Naive thymus-derived CD4-positive, alpha-beta T cell (primary cell): ENCODE measurements around the gene PEX12. TPM values are rescaled to one million over a fixed set of nuclear protein-coding genes. Genes with fewer than 3 reads are reported as not detected.

Experiments
- ATAC-seq: fragments of 150-1000 bp; cut with Tn5 transposase; 2 replicates; pipeline ENCODE4 v1.10.0; 2021; ENCODE audit warnings: mild to moderate bottlenecking, moderate library complexity
- CTCF ChIA-PET: fragments of 350-600 bp; sonication (Branson Sonifier 250); formaldehyde crosslinking; loops from one replicate; lab custom pipeline; 2021; ENCODE audit warnings: antibody characterized with exemption; lab: Charles Lee
- POLR2A ChIA-PET: fragments of 350-600 bp; sonication (Branson Sonifier 250); formaldehyde crosslinking; loops from one replicate; lab custom pipeline; 2021; ENCODE audit warnings: antibody characterized with exemption, inconsistent platforms; lab: Charles Lee
- DNase-seq, 9 donors: peaks; one replicate each; pipeline versions ENCODE4 v3.0.0 to v3.0.0-alpha.2; 2020 to 2022; ENCODE audit warnings: mixed read lengths in 1 of 9
- H3K27ac ChIP-seq: one replicate; pipeline ENCODE4 v1.7.0; 2013; ENCODE audit warnings: mild to moderate bottlenecking, low read depth, low read length, moderate library complexity
- H3K27me3 ChIP-seq, 2 donors: one replicate each; pipeline ENCODE4 v1.7.0; 2013; ENCODE audit warnings: low read length in 2 of 2, mild to moderate bottlenecking in 2 of 2, moderate library complexity in 2 of 2; ENCODE audit not compliant: control insufficient read depth in 2 of 2, insufficient read depth in 2 of 2
- H3K36me3 ChIP-seq, 3 experiments: 1 replicate in 2 of 3; 2 replicates in 1 of 3; pipeline ENCODE4 v1.7.0; 2013; ENCODE audit warnings: low read length in 3 of 3, mild to moderate bottlenecking in 3 of 3, moderate library complexity in 1 of 3; ENCODE audit not compliant: insufficient read depth in 3 of 3, control insufficient read depth in 2 of 3
- H3K4me1 ChIP-seq, 2 donors: one replicate each; pipeline ENCODE4 v1.7.0; 2013; ENCODE audit warnings: low read length in 2 of 2, mild to moderate bottlenecking in 2 of 2, moderate library complexity in 1 of 2; ENCODE audit not compliant: control insufficient read depth in 2 of 2, insufficient read depth in 2 of 2
- H3K4me3 ChIP-seq: 2 replicates; pipeline ENCODE4 v1.7.0; 2013; ENCODE audit warnings: mild to moderate bottlenecking, low read length
- H3K9me3 ChIP-seq, 3 experiments: 1 replicate in 2 of 3; 2 replicates in 1 of 3; pipeline ENCODE4 v1.7.0; 2013; ENCODE audit warnings: low read length in 3 of 3; ENCODE audit not compliant: control insufficient read depth in 2 of 3
- H3K27ac Mint-ChIP-seq, 9 donors: one replicate each; pipeline ENCODE4 v1.8.0; 2020 to 2022; ENCODE audit warnings: mixed read lengths in 9 of 9, mild to moderate bottlenecking in 8 of 9, moderate library complexity in 5 of 9, inconsistent platforms in 2 of 9
- H3K27me3 Mint-ChIP-seq, 5 donors: one replicate each; pipeline ENCODE4 v1.8.0; 2021 to 2022; ENCODE audit warnings: mixed read lengths in 5 of 5, mild to moderate bottlenecking in 1 of 5
- H3K36me3 Mint-ChIP-seq, 5 donors: one replicate each; pipeline ENCODE4 v1.8.0; 2020 to 2022; ENCODE audit warnings: mixed read lengths in 5 of 5, mild to moderate bottlenecking in 3 of 5, inconsistent platforms in 1 of 5
- H3K4me1 Mint-ChIP-seq, 7 donors: one replicate each; pipeline ENCODE4 v1.8.0; 2020 to 2022; ENCODE audit warnings: mixed read lengths in 7 of 7, mild to moderate bottlenecking in 3 of 7, inconsistent platforms in 1 of 7
- H3K4me3 Mint-ChIP-seq, 10 donors: one replicate each; pipeline ENCODE4 v1.8.0; 2020 to 2022; ENCODE audit warnings: mild to moderate bottlenecking in 10 of 10, mixed read lengths in 10 of 10, moderate library complexity in 6 of 10, inconsistent platforms in 2 of 10
- H3K9me3 Mint-ChIP-seq, 11 donors: one replicate each; pipeline ENCODE4 v1.8.0; 2020 to 2022; ENCODE audit warnings: mixed read lengths in 11 of 11, mild to moderate bottlenecking in 4 of 11, inconsistent platforms in 1 of 11, moderate library complexity in 1 of 11
- intact Hi-C, 2 donors: fragments of 100-400 bp; cut with micrococcal nuclease; formaldehyde crosslinking; loops; one replicate each; pipeline ENCODE4 v1.15.1; 2023
- polyA plus RNA-seq, 2 donors: library from polyadenylated mRNA; unstranded; fragments of 300-500 nt; fragmentation: Illumina TruSeq; gene quantifications; one replicate each; pipeline ENCODE4 v1.2.3, GENCODE V29; 2021
- total RNA-seq, 6 experiments: library from RNA in 5 of 6; stranded (reverse) in 5 of 6; gene quantifications; 1 replicate in 5 of 6; 2 replicates in 1 of 6; pipeline ENCODE4 v1.2.3 and lab custom pipeline; 2021 to 2026

PEX12 gene
- total and polyA plus RNA-seq, 7 experiments from 2014 or later, result 2.2 to 8.0 (median 5.0) TPM

GRCh38 chr17:35587074-35587961, 8.9 kb upstream of the PEX12 start, which contains the start of gene AP2B1:
AP2B1 (plus strand) TSS chr17:35587322; CDS start chr17:35594031, 6,709 bp downstream.
- H3K4me3 Mint-ChIP-seq, result peak within 1 kb of the TSS; percentile 92 to 99 (median 97)
- intact Hi-C loops, result loop anchor here (1.0 to 10.0 kb wide), 17 partner anchors 9 to 1357 kb away; partner anchors contain the start of genes CCT6B (in 2 of the 2), LIG3 (in 2 of the 2), PEX12 (in 2 of the 2) and TAF15 (in 2 of the 2)
- peaks cover 0 to 3% (median 0%) of the 10 kb centered on the region in 5 donors for H3K36me3 Mint-ChIP-seq
- H3K4me1 ChIP-seq, result peaks cover 13 to 17% of the 10 kb centered on the region in 2 donors
- peak within 1 kb of the TSS; percentile 85 for H3K4me3 ChIP-seq
- H3K27me3 ChIP-seq, result no peaks in the 10 kb centered on the region
- H3K27ac ChIP-seq, result peak within 1 kb of the TSS; percentile 91
- H3K36me3 ChIP-seq, result peaks cover 0 to 5% (median 0%) of the 10 kb centered on the region in 3 experiments
- peak; percentile 99 for ATAC-seq
- DNase-seq, result peak; percentile 96 to 100 (median 98)
- peaks cover 0 to 2% (median 0%) of the 10 kb centered on the region in 11 donors for H3K9me3 Mint-ChIP-seq
- H3K27me3 Mint-ChIP-seq, result peaks cover 0 to 12% (median 0%) of the 10 kb centered on the region in 5 donors
- H3K4me1 Mint-ChIP-seq, result peaks cover 28 to 45% (median 38%) of the 10 kb centered on the region in 7 donors
- H3K9me3 ChIP-seq, result no peaks in the 10 kb centered on the region
- POLR2A ChIA-PET, result interaction anchor here (0.8 to 7.6 kb wide), 15 partner anchors 10 to 607 kb away, joined by 3 to 153 read pairs (median 4); partner anchors contain the start of genes LIG3, PEX12, SLFN12L and SLFN5
- CTCF ChIA-PET, result interaction anchor here (1.0 to 1.4 kb wide), 3 partner anchors 9 to 275 kb away, joined by 3 to 8 read pairs (median 3); partner anchors contain the start of gene PEX12
- peak within 1 kb of the TSS; percentile 95 to 99 (median 99) for H3K27ac Mint-ChIP-seq

DNA sequence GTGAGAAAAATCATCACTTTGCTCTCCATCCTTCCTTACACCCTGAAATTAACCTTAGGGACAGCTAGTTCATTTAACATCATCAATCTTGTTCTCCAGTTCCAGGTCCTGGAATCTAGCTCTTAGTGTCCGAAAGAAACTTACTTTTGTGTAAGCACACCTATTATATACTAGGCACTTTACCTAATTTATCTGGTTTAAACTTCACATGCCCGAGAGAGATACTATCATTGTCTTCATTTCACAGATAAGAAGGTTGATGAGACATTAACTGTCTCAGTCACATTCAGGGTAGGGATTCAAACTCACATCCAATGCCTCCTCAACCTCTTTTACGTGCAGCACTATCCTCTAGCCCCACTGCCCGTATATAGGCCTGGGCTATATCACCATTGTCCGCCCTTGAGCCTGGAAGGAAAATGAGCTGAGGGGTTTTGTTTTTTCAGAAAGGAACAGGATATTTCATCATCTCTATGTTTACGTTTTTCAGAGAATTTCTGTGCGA, 8.2 kb upstream of the PEX12 start:
- peaks cover 13 to 17% of the 10 kb centered on the region in 2 donors for H3K4me1 ChIP-seq
- intact Hi-C loops, result loop anchor here (1.0 to 10.0 kb wide), 17 partner anchors 8 to 1358 kb away; partner anchors contain the start of genes CCT6B (in 2 of the 2), LIG3 (in 2 of the 2), PEX12 (in 2 of the 2) and TAF15 (in 2 of the 2)
- H3K27ac ChIP-seq, result peak overlapping the region; percentile 91
- Mint-ChIP-seq H3K36me3 (peaks cover 0 to 3% (median 0%) of the 10 kb centered on the region in 5 donors), H3K27ac (peak overlapping the region; percentile 95 to 99 (median 99)), H3K4me1 (peaks cover 28 to 45% (median 36%) of the 10 kb centered on the region in 7 donors), H3K9me3 (peaks cover 0 to 2% (median 0%) of the 10 kb centered on the region in 11 donors), H3K27me3 (peaks cover 0 to 12% (median 0%) of the 10 kb centered on the region in 5 donors), H3K4me3 (peak overlapping the region; percentile 92 to 99 (median 97))
- H3K4me3 ChIP-seq, result peak overlapping the region; percentile 85
- H3K9me3 ChIP-seq, result no peaks in the 10 kb centered on the region
- POLR2A ChIA-PET, result interaction anchor here (0.8 to 7.6 kb wide), 15 partner anchors 9 to 606 kb away, joined by 3 to 153 read pairs (median 4); partner anchors contain the start of genes LIG3, PEX12, SLFN12L and SLFN5
- ATAC-seq, result peak; percentile 1
- peaks cover 0 to 5% (median 0%) of the 10 kb centered on the region in 3 experiments for H3K36me3 ChIP-seq
- no peak for DNase-seq
- H3K27me3 ChIP-seq, result no peaks in the 10 kb centered on the region
- CTCF ChIA-PET, result interaction anchor here (1.0 to 1.4 kb wide), 3 partner anchors 8 to 274 kb away, joined by 3 to 8 read pairs (median 3); partner anchors contain the start of gene PEX12

GRCh38 chr17:35584061-35584460, 5.7 kb upstream of the PEX12 start:
- Histone ChIP-seq H3K27me3 (no peaks in the 10 kb centered on the region), H3K4me3 (no peak overlapping the region), H3K9me3 (no peaks in the 10 kb centered on the region), H3K4me1 (peaks cover 9% of the 10 kb centered on the region in 2 donors), H3K27ac (no peak overlapping the region), H3K36me3 (peaks cover 0 to 5% (median 0%) of the 10 kb centered on the region in 3 experiments)
- H3K9me3 Mint-ChIP-seq, result peaks cover 0 to 2% (median 0%) of the 10 kb centered on the region in 11 donors
- H3K27ac Mint-ChIP-seq, result no peak overlapping the region
- H3K27me3 Mint-ChIP-seq, result peaks cover 0 to 12% (median 0%) of the 10 kb centered on the region in 5 donors
- intact Hi-C loops, result loop anchor here (10.0 kb wide), 2 partner anchors 961 to 1361 kb away; partner anchors contain the start of genes AATF (in 1 of the 2) and GGNBP2 (in 1 of the 2)
- peaks cover 0 to 3% (median 0%) of the 10 kb centered on the region in 5 donors for H3K36me3 Mint-ChIP-seq
- no peak overlapping the region for H3K4me3 Mint-ChIP-seq
- no peak for ATAC-seq
- no peak for DNase-seq
- H3K4me1 Mint-ChIP-seq, result peaks cover 21 to 35% (median 32%) of the 10 kb centered on the region in 7 donors
- ChIA-PET CTCF (no interaction called here), POLR2A (no interaction called here)

GRCh38 chr17:35578929-35579432, 610 bp upstream of the PEX12 start:
- POLR2A ChIA-PET, result interaction anchor here (0.5 to 6.7 kb wide), 37 partner anchors 10 to 719 kb away, joined by 3 to 153 read pairs (median 4); partner anchors contain the start of genes AP2B1, NLE1, RAD51D and SLFN11
- Histone ChIP-seq H3K27ac (peak overlapping the region; percentile 92), H3K36me3 (peaks cover 0 to 5% (median 0%) of the 10 kb centered on the region in 3 experiments), H3K9me3 (no peaks in the 10 kb centered on the region), H3K4me1 (peaks cover 5 to 12% of the 10 kb centered on the region in 2 donors), H3K4me3 (peak overlapping the region; percentile 86), H3K27me3 (no peaks in the 10 kb centered on the region)
- Mint-ChIP-seq H3K9me3 (no peaks in the 10 kb centered on the region), H3K4me1 (peaks cover 7 to 40% (median 32%) of the 10 kb centered on the region in 7 donors), H3K36me3 (peaks cover 0 to 7% (median 0%) of the 10 kb centered on the region in 5 donors), H3K4me3 (peak overlapping the region; percentile 92 to 100 (median 97)), H3K27me3 (peaks cover 0 to 5% (median 0%) of the 10 kb centered on the region in 5 donors), H3K27ac (peak overlapping the region; percentile 96 to 100 (median 99))
- intact Hi-C loops, result loop anchor here (1.0 to 5.0 kb wide), 9 partner anchors 8 to 490 kb away; partner anchors contain the start of genes AP2B1 (in 2 of the 2), NLE1 (in 2 of the 2) and SLFN5 (in 1 of the 2)
- DNase-seq (peak in 5 of 9 donors; percentile 6 to 36 (median 27)), ATAC-seq (no peak)
- CTCF ChIA-PET, result interaction anchor here (0.8 to 1.8 kb wide), 8 partner anchors 8 to 266 kb away, joined by 3 to 8 read pairs (median 5); partner anchors contain the start of genes AP2B1 and TAF15

GRCh38 chr17:35577830-35578196, 558 bp downstream of the PEX12 start:
- H3K4me1 Mint-ChIP-seq, result peaks cover 6 to 40% (median 32%) of the 10 kb centered on the region in 7 donors
- H3K9me3 Mint-ChIP-seq, result no peaks in the 10 kb centered on the region
- H3K4me3 Mint-ChIP-seq, result peak overlapping the region; percentile 92 to 100 (median 97)
- intact Hi-C loops, result loop anchor here (1.0 to 5.0 kb wide), 9 partner anchors 9 to 489 kb away; partner anchors contain the start of genes AP2B1 (in 2 of the 2), NLE1 (in 2 of the 2) and SLFN5 (in 1 of the 2)
- H3K9me3 ChIP-seq, result no peaks in the 10 kb centered on the region
- CTCF ChIA-PET, result interaction anchor here (1.1 to 1.8 kb wide), 4 partner anchors 9 to 265 kb away, joined by 3 to 8 read pairs (median 6); partner anchors contain the start of genes AP2B1 and TAF15
- no peaks in the 10 kb centered on the region for H3K27me3 ChIP-seq
- no peak for ATAC-seq
- peaks cover 5 to 12% of the 10 kb centered on the region in 2 donors for H3K4me1 ChIP-seq
- no peaks in the 10 kb centered on the region for H3K27me3 Mint-ChIP-seq
- H3K27ac Mint-ChIP-seq, result peak overlapping the region; percentile 96 to 100 (median 99)
- H3K4me3 ChIP-seq, result peak overlapping the region; percentile 86
- peaks cover 0 to 7% (median 0%) of the 10 kb centered on the region in 5 donors for H3K36me3 Mint-ChIP-seq
- no peak for DNase-seq
- POLR2A ChIA-PET, result interaction anchor here (0.7 to 6.7 kb wide), 32 partner anchors 10 to 555 kb away, joined by 3 to 153 read pairs (median 4); partner anchors contain the start of genes AP2B1, NLE1, RAD51D and RFFL
- peak overlapping the region; percentile 92 for H3K27ac ChIP-seq
- peaks cover 0 to 5% (median 0%) of the 10 kb centered on the region in 3 experiments for H3K36me3 ChIP-seq
